Left forelimb (tissue), 1 donor: ENCODE results near the gene RIMBP2.

Source experiments
- DNase-seq: peaks from one replicate; pipeline ENCODE4 v3.0.0-alpha.2; 2018; ENCODE audit warnings: low spot score

Gene RIMBP2

GRCh38 chr12:130683811-130684210, 32.3 kb downstream of the RIMBP2 start:
- no peak for DNase-seq

- no peak for DNase-seq
These were observed 33.0 kb downstream of the RIMBP2 start for GRCh38 chr12:130683080-130683479.

DNA sequence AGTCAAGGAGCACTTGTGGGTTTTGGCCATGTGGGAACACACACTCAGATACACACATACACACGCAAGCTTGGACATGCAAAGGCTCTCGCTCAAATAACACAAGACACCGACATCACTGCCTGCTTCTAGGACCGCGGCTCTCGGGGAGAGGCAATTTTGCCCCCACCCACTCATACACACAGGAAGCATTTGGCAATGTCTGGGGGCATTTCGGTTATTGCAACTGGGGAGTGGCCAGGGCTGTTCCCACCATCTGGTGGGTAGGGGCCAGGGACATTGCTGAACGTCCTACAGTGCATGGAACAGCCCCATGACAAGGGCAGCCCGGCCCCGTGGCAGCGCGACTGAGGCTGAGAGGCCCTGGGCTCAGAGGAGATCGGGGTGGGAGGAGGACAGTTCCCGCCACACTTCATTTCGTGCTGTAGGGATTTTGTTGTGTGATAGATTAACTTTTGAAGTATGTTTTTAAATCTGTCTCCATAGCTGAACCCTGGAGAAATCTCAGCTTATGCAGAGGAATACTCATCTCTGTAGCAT, 35.6 kb downstream of the RIMBP2 start:
- DNase-seq = no peak

DNA sequence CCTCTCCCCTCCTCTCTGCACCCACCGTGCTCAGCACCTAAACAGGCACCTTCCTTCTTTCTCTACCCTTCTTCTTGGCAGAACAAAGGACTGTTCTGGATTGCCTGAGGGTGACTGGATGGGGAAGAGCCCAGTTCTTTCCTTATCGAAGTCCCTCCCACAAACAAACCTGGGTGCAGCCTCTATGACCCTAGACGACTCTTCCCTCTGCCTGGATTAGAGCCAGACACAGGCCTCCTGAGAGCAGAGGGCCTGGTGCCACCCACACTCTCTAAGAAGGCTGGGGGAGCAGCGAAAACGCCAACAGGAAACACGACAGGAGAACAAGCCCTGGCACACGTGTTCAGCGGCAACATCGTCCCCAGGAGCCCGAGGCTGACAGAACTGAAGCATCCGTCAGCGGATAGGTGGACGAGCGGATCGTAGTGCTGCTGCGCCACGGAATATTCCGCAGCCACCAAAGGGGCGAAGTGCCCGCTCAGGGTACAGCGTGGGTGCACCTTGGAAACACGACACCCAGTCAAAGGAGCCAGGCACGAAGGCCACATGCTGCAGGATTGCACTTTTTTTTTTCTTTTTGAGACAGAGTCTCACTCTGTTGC, 38.0 kb downstream of the RIMBP2 start:
- no peak for DNase-seq

DNA sequence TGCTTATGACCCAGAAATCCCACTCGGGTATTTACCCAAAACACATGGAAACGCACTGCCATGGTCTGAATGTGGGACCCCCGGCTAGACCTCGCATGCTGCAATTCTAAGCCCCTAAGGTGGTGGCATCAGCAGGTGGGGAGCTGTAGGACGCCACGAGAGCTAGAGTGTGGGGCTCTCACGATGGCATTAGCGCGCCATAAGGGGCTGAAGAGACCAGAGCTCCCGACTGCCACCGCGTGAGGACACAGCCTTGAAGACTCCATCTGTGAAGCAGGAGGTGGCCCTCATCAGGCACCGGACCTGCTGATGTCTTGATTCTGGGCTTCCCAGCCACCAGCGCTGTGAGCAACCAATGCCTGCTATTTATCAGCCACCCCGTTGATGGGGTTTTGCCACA, 40.3 kb downstream of the RIMBP2 start:
- no peak for DNase-seq

DNA sequence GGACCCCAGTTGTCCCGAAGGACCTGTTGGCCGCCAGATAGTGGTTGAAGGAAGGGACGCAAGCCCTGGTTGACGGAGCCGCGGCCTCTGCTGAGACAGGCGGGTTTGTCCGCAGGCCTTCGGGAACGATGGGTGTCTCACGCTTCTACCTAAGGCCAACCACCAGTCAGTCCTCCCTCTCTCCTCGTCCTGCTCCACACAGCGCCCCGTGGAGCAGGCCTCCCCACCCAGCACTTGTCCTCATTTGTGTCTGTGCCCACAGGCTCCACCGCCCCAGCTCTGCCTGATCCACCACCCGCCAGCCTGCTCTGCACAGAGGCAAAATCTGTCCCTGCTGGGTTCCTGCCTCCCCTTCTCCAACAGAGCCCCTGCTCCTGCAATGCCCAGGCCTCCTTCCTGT, 41.0 kb downstream of the RIMBP2 start:
- no peak for DNase-seq

DNA sequence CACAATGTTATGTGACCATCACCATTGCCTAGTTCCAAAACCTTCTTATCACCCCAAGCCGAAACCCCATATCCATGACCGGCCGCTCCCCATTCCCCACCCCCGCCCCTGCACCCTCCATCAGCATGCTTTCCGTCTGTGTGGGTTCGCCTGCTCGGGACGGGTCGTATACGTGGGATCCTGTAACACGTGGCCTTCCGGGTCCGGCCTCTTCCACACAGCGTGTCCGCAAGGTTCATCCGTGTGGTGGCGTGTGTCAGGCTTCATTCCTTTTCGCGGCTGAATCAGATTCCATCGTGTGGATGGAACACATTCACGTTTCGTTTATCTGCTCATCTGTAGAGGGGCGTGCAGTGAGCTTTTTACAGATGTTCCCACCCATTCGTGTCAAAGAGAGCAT, 41.4 kb downstream of the RIMBP2 start:
- DNase-seq = no peak

- no peak for DNase-seq
These were observed 42.9 kb downstream of the RIMBP2 start for GRCh38 chr12:130673036-130673705.

GRCh38 chr12:130672089-130672820, 43.8 kb downstream of the RIMBP2 start:
- no peak for DNase-seq

- DNase-seq = no peak
These were observed 44.5 kb downstream of the RIMBP2 start for GRCh38 chr12:130671556-130671955.

- DNase-seq = no peak
These were observed 46.3 kb downstream of the RIMBP2 start for GRCh38 chr12:130669797-130670196.

GRCh38 chr12:130669205-130669557, 46.9 kb downstream of the RIMBP2 start:
- no peak for DNase-seq

- DNase-seq = no peak
These were observed 47.6 kb downstream of the RIMBP2 start for GRCh38 chr12:130668286-130669204.

DNA sequence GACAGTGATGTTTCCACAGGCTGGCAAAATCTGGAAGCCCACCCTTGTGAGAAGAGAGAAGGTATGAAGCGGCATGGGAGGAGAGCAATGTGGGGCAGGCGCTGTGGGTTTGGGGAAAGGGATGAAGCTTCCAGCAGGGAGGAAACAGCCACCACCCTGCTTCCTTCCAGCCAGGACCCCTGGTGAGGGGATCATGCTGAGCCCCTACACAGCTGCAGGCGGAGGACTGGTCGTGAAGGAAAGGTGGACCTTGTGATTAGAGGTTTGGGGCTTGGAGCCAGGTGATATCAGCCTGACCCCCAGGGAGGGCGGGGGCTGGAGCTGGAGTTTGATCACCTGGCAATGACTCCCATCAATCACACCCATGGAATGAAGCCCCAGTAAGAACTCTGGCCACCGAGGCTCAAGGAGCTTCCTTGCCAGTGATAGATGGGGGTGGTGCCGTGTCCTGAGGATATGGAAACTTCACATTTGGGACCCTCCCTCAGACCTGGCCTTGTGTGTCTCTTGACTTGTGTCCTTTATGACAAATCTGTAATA, 48.6 kb downstream of the RIMBP2 start:
- no peak for DNase-seq

- DNase-seq = no peak
These were observed 49.5 kb downstream of the RIMBP2 start for GRCh38 chr12:130666645-130667044.

GRCh38 chr12:130665753-130666152, 50.3 kb downstream of the RIMBP2 start:
- DNase-seq = no peak

- DNase-seq = no peak
These were observed 51.3 kb downstream of the RIMBP2 start for GRCh38 chr12:130664772-130665171.

- no peak for DNase-seq
These were observed 51.8 kb downstream of the RIMBP2 start for GRCh38 chr12:130664252-130664651.

- DNase-seq = no peak
These were observed 52.6 kb downstream of the RIMBP2 start for GRCh38 chr12:130663514-130663913.

- no peak for DNase-seq
These were observed 54.4 kb downstream of the RIMBP2 start for GRCh38 chr12:130661486-130662255.

DNA sequence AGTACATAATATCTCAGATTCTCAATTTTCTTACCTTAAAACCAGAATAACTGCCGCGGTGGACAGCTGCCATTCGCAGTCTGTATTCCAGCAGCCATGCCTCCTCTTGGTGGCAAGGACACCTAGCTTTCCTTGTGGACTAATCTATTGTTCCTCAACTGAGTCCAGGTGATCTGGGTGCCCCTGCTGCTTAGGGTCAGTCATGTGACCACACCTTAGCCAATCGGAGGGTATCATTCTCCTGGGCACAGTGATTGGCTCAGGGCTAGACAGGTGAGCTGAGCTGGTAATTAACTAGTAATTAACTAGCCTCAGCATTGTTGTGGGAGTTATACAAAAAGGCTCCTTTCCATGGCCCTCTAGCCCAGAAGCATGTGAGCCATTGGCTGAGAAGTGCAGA, 55.0 kb downstream of the RIMBP2 start:
- no peak for DNase-seq
